PFSK-1 (cell line): ENCODE results near the gene C18orf54.

Experiments used
- POLR2AphosphoS5 ChIP-seq: IDR thresholded peaks from 2 replicates; pipeline ENCODE4 v1.6.1; 2012; ENCODE audit warnings: low read depth, mild to moderate bottlenecking, control low read depth, low read length, moderate library complexity
- REST ChIP-seq, 2 experiments: IDR thresholded peaks; 2 replicates each; pipeline versions ENCODE4 v1.6.1 to v1.8.0; 2011 to 2012; ENCODE audit warnings: low read depth in 2 of 2, low read length in 2 of 2, control low read depth in 1 of 2, inconsistent platforms in 1 of 2, mild to moderate bottlenecking in 1 of 2, moderate library complexity in 1 of 2; ENCODE audit not compliant: insufficient read depth in 1 of 2
- SIN3A ChIP-seq: IDR thresholded peaks from 2 replicates; pipeline ENCODE4 v1.6.1; 2012; ENCODE audit warnings: mild to moderate bottlenecking, low read length, moderate library complexity, borderline replicate concordance; ENCODE audit not compliant: insufficient read depth
- TAF1 ChIP-seq: IDR thresholded peaks from 2 replicates; pipeline ENCODE4 v1.6.1; 2012; ENCODE audit warnings: low read length, control low read depth, borderline replicate concordance; ENCODE audit not compliant: insufficient read depth

GRCh38 chr18:54392543-54393023 is 34.9 kb downstream of the C18orf54 start:
- TF ChIP-seq TAF1 (no peak), POLR2AphosphoS5 (no peak), SIN3A (no peak), REST (IDR thresholded peaks at IDR 0.05; ENCODE audit: insufficient read depth in 1 of 2, low read depth in 2 of 2, low read length in 2 of 2) (no peak)
